H1 (cell line): Measurements from ENCODE around the gene SNX25. TPM values are rescaled to one million over a fixed set of nuclear protein-coding genes. Genes with fewer than 3 reads are reported as not detected.

ENCODE experiments used
- CHD7 ChIP-seq: fragments of 300-600 bp; sonication (generic); IDR thresholded peaks from 2 replicates; pipeline ENCODE4 v1.7.1; 2012; ENCODE audit warnings: low read length, moderate library complexity, mild to moderate bottlenecking, inconsistent platforms; ENCODE audit not compliant: insufficient replicate concordance
- polyA plus RNA-seq, 7 experiments: library from polyadenylated mRNA; depleted of rRNA in 3 of 7; stranded (reverse) in 5 of 7; unstranded in 2 of 7; fragments of >200 nt in 5 of 7; fragments of 200-250 nt in 2 of 7; gene quantifications; 1 replicate in 5 of 7; 2 replicates in 1 of 7; 4 replicates in 1 of 7; pipeline versions ENCODE4 v1.2.1 to v1.2.3, GENCODE V29; 2011 to 2013; ENCODE audit warnings: missing spikeins in 2 of 7, mixed read lengths in 2 of 7
- total RNA-seq: library from RNA; stranded (reverse); fragmentation: NEBNext Ultra II Directional; extraction: Animal tissue kit (Norgen Biotek cat#: 25700); gene quantifications from 2 replicates; pipeline ENCODE4 v1.2.1, GENCODE V29; 2021

Gene SNX25
- total and polyA plus RNA-seq, 2 of the 8 experiments (the other 6 are each of a cell fraction or from before 2014, with no cell fraction given) = 5.4 to 19.9 TPM

DNA sequence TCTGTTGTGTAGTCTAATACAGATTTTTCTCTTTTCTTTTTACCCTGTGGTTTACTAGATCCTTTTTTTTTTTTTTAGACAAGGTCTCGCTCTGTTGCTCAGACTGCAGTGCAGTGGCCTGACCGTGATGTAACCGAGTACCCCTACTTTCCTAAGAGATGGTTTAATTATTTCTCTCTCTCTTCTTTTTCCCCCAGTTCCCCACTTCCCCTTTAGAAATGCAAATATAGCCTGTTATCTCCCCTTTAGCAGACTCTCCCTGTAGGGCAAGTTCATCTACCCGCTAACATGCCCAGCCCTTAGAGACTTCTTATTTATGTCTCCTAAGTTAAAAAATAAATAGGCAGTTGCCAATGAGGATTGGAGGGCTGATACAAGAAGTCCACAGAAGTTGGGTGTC lies 4.5 kb downstream of the SNX25 start (continued):
- TF ChIP-seq CHD7 = no peak
